Fibroblast of mammary gland (primary cell): Measurements from ENCODE around the gene PLEKHA6.

Source experiments
- DNase-seq: peaks from one replicate; pipeline ENCODE4 v3.0.0-alpha.2; 2010; ENCODE audit warnings: low read depth
- H3K4me3 ChIP-seq: 2 replicates; pipeline ENCODE4 v1.5.1; 2011; ENCODE audit warnings: low read depth, mild to moderate bottlenecking, low read length, moderate library complexity; ENCODE audit not compliant: control insufficient read depth
- CTCF ChIP-seq: conservative IDR thresholded peaks from 2 replicates; pipeline ENCODE4 v1.5.1; 2011; ENCODE audit warnings: low read depth, low read length, inconsistent platforms; ENCODE audit not compliant: control insufficient read depth, insufficient read depth

The PLEKHA6 gene

GRCh38 chr1:204339541-204339940, 20.2 kb downstream of the PLEKHA6 start:
- TF ChIP-seq CTCF = no peak
- H3K4me3 ChIP-seq = no peak overlapping the region
- no peak for DNase-seq

- no peak overlapping the region for H3K4me3 ChIP-seq
- DNase-seq = no peak
- no peak for TF ChIP-seq CTCF
Measured at GRCh38 chr1:204338997-204339396, 20.7 kb downstream of the PLEKHA6 start.

GRCh38 chr1:204338360-204338759, 21.4 kb downstream of the PLEKHA6 start:
- no peak for TF ChIP-seq CTCF
- DNase-seq = no peak
- H3K4me3 ChIP-seq = no peak overlapping the region

- H3K4me3 ChIP-seq = peak overlapping the region; percentile 15
- peak; percentile 66 for DNase-seq
- no peak for TF ChIP-seq CTCF
Measured at GRCh38 chr1:204337583-204337982, 22.1 kb downstream of the PLEKHA6 start.

- peak overlapping the region; percentile 15 for H3K4me3 ChIP-seq
- DNase-seq = no peak
- no peak for TF ChIP-seq CTCF
Measured at GRCh38 chr1:204337036-204337429, 22.7 kb downstream of the PLEKHA6 start.

GRCh38 chr1:204336421-204337035, 23.2 kb downstream of the PLEKHA6 start:
- TF ChIP-seq CTCF = no peak
- no peak overlapping the region for H3K4me3 ChIP-seq
- no peak for DNase-seq

GRCh38 chr1:204335533-204335932, 24.2 kb downstream of the PLEKHA6 start:
- H3K4me3 ChIP-seq = no peak overlapping the region
- TF ChIP-seq CTCF = no peak
- no peak for DNase-seq
